Liver (tissue), 9 donors: ENCODE measurements around the gene ATG10. TPM values are rescaled to one million over a fixed set of nuclear protein-coding genes. Genes with fewer than 3 reads are reported as not detected.

Experiments used
- DNase-seq: peaks from one replicate; pipeline ENCODE4 v3.0.0-alpha.2; 2017; ENCODE audit warnings: low spot score
- H3K27ac ChIP-seq, 2 donors: one replicate each; pipeline ENCODE4 v1.7.0; 2013; ENCODE audit warnings: inconsistent platforms in 2 of 2, low read length in 2 of 2, control low read depth in 1 of 2, low read depth in 1 of 2, mild to moderate bottlenecking in 1 of 2
- H3K27me3 ChIP-seq, 4 donors: one replicate each; pipeline versions ENCODE4 v1.6.1 to v1.7.0; 2013; ENCODE audit warnings: low read length in 3 of 4, inconsistent platforms in 1 of 4, mild to moderate bottlenecking in 1 of 4, moderate library complexity in 1 of 4; ENCODE audit not compliant: control insufficient read depth in 4 of 4, insufficient read depth in 4 of 4
- H3K36me3 ChIP-seq, 4 donors: one replicate each; pipeline versions ENCODE4 v1.6.1 to v1.7.0; 2013; ENCODE audit warnings: low read length in 3 of 4, mild to moderate bottlenecking in 3 of 4, low read depth in 1 of 4, moderate library complexity in 1 of 4; ENCODE audit not compliant: control insufficient read depth in 4 of 4, insufficient read depth in 3 of 4
- H3K4me1 ChIP-seq, 4 donors: one replicate each; pipeline versions ENCODE4 v1.6.1 to v1.7.0; 2013; ENCODE audit warnings: low read length in 3 of 4, mild to moderate bottlenecking in 3 of 4, moderate library complexity in 1 of 4; ENCODE audit not compliant: control insufficient read depth in 4 of 4, insufficient read depth in 4 of 4
- H3K4me3 ChIP-seq, 3 donors: one replicate each; pipeline versions ENCODE4 v1.6.1 to v1.7.0; 2013; ENCODE audit warnings: low read length in 3 of 3, control low read depth in 1 of 3, low read depth in 1 of 3, mild to moderate bottlenecking in 1 of 3
- H3K9ac ChIP-seq, 2 donors: one replicate each; pipeline ENCODE4 v1.7.0; 2013; ENCODE audit warnings: low read length in 2 of 2, mild to moderate bottlenecking in 2 of 2, moderate library complexity in 2 of 2, control low read depth in 1 of 2, low read depth in 1 of 2
- H3K9me3 ChIP-seq, 4 donors: one replicate each; pipeline versions ENCODE4 v1.6.1 to v1.7.0; 2013; ENCODE audit warnings: low read length in 3 of 4; ENCODE audit not compliant: control insufficient read depth in 4 of 4
- EGR1 ChIP-seq, 2 donors: IDR thresholded peaks; 2 replicates each; pipeline ENCODE4 v1.6.1; 2016 to 2018; ENCODE audit warnings: antibody characterized with exemption in 2 of 2, low read depth in 2 of 2
- FOXA2 ChIP-seq: IDR thresholded peaks from 2 replicates; pipeline ENCODE4 v1.6.1; 2016; ENCODE audit warnings: antibody characterized with exemption
- GABPA ChIP-seq, 2 donors: IDR thresholded peaks in 1 of 2; conservative IDR thresholded peaks in 1 of 2; 2 replicates each; pipeline ENCODE4 v1.6.1; 2016; ENCODE audit warnings: antibody characterized with exemption in 2 of 2, mild to moderate bottlenecking in 1 of 2, moderate library complexity in 1 of 2
- HNF4A ChIP-seq, 2 donors: conservative IDR thresholded peaks; 2 replicates each; pipeline ENCODE4 v1.6.1; 2016; ENCODE audit warnings: antibody characterized with exemption in 2 of 2, mild to moderate bottlenecking in 2 of 2
- RAD21 ChIP-seq, 2 donors: IDR thresholded peaks; 2 replicates each; pipeline ENCODE4 v1.6.1; 2016; ENCODE audit warnings: antibody characterized with exemption in 2 of 2, mild to moderate bottlenecking in 2 of 2
- RXRA ChIP-seq, 2 donors: IDR thresholded peaks; 2 replicates each; pipeline ENCODE4 v1.6.1; 2017 to 2018; ENCODE audit warnings: antibody characterized with exemption in 2 of 2, mild to moderate bottlenecking in 1 of 2
- TAF1 ChIP-seq: conservative IDR thresholded peaks from 2 replicates; pipeline ENCODE4 v1.6.1; 2016; ENCODE audit warnings: antibody characterized with exemption, mild to moderate bottlenecking
- YY1 ChIP-seq: IDR thresholded peaks from 2 replicates; pipeline ENCODE4 v1.6.1; 2016; ENCODE audit warnings: antibody characterized with exemption, mild to moderate bottlenecking
- WGBS: extraction: QIAGEN DNeasy Blood & Tissue Kit; methylation state at CpG from one replicate; pipeline ENCODE4 v1.1.7; 2013; 5-methylcytosine and 5-hydroxymethylcytosine counted together
- polyA plus RNA-seq, 2 donors: library from polyadenylated mRNA; stranded (reverse) in 1 of 2; unstranded in 1 of 2; fragments of 200-250 nt in 1 of 2; fragments of >200 nt in 1 of 2; fragmentation: Nextera tagmentation in 1 of 2; extraction: Ambion mirVana in 1 of 2; gene quantifications; one replicate each; pipeline versions ENCODE4 v1.2.1 to v1.2.3, GENCODE V29; 2013 to 2015
- total RNA-seq, 2 donors: library from RNA; depleted of rRNA; stranded (reverse); fragments of >200 nt; gene quantifications; one replicate each; pipeline ENCODE4 v1.2.3, GENCODE V29; 2014
- TF ChIP-seq, protein P1 (sequence below): IDR thresholded peaks from 2 replicates; pipeline ENCODE4 v1.6.1; 2016; ENCODE audit warnings: antibody characterized with exemption
- TF ChIP-seq, protein P2 (sequence below): IDR thresholded peaks from 2 replicates; pipeline ENCODE4 v1.6.1; 2016; ENCODE audit warnings: antibody characterized with exemption, mild to moderate bottlenecking
- TF ChIP-seq, protein P3 (sequence below): IDR thresholded peaks from 2 replicates; pipeline ENCODE4 v1.6.1; 2016; ENCODE audit warnings: antibody characterized with exemption
- TF ChIP-seq, protein P4 (sequence below): fragments of 150-350 bp; IDR thresholded peaks from 2 replicates; pipeline ENCODE4 v1.5.1; 2017; ENCODE audit warnings: improper control_type of control experiment, low read depth, low read length; ENCODE audit not compliant: missing input control
- TF ChIP-seq, protein P5 (sequence below): IDR thresholded peaks from 2 replicates; pipeline ENCODE4 v1.6.1; 2016; ENCODE audit warnings: antibody characterized with exemption
- donor health status: healthy.
- donor health status: healthy.
- donor health status: healthy.
- donor health status: healthy.
- donor health status: healthy.

The ATG10 gene
- total and polyA plus RNA-seq, 4 donors = 3.1 to 7.8 (median 7.4) TPM

DNA sequence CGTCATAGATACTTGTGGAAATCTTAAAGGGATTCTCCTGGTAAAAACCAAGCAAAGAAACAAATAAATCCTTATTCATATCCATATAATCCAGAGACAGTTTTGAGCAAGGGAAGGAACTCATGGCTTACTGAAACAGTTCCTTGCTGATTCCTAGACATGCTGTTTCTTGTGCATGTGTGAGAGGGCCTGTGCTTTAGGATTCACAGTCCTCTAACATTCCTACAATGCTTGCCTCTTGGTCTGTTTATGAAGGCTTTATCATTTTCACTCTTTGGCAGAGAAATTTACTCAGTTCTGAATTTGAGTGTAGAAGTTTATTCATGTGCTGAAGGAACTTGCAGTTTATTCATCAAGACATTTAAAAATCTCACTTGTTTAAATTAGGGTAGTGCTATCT is 183.0 kb downstream of the ATG10 start:
- Histone ChIP-seq H3K4me1 (peaks cover 0 to 1% (median 0%) of the 10 kb centered on the region in 4 donors), H3K9ac (no peak overlapping the region), H3K27me3 (no peaks in the 10 kb centered on the region), H3K27ac (no peak overlapping the region), H3K9me3 (no peaks in the 10 kb centered on the region), H3K36me3 (no peaks in the 10 kb centered on the region), H3K4me3 (no peak overlapping the region)
- TF ChIP-seq, protein P1, sequence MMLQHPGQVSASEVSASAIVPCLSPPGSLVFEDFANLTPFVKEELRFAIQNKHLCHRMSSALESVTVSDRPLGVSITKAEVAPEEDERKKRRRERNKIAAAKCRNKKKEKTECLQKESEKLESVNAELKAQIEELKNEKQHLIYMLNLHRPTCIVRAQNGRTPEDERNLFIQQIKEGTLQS = no peak
- TF ChIP-seq RAD21 (IDR thresholded peaks at IDR 0.05) = peak in 1 of 2 donors; percentile 5
- WGBS = 95% methylated on average over 1 of the region's 1 CpG
- no peak for DNase-seq

DNA sequence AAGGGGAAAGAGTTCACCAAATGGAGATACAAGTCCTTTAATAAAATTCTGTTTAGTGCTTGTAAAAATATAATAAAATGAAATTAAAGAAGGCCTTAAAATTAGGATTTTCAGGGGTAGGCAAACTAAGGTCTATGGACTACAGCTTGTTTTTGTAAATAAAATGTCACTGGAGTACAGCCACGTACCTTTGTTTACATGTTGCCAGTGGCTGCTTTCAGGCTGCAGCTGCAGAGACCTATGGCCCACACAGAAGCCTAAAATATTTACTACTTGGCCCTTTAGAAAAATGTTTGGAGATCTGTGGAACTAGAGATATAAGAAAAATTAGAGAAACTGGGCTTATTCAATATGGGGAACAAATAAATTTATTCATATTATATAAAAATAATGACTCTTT is 183.5 kb downstream of the ATG10 start:
- Histone ChIP-seq H3K9me3 (no peaks in the 10 kb centered on the region), H3K4me3 (no peak overlapping the region), H3K4me1 (peaks cover 0 to 1% (median 0%) of the 10 kb centered on the region in 4 donors), H3K27me3 (no peaks in the 10 kb centered on the region), H3K36me3 (no peaks in the 10 kb centered on the region), H3K27ac (no peak overlapping the region), H3K9ac (no peak overlapping the region)
- TF ChIP-seq FOXA2 = peak; percentile 25
- TF ChIP-seq, protein P2, sequence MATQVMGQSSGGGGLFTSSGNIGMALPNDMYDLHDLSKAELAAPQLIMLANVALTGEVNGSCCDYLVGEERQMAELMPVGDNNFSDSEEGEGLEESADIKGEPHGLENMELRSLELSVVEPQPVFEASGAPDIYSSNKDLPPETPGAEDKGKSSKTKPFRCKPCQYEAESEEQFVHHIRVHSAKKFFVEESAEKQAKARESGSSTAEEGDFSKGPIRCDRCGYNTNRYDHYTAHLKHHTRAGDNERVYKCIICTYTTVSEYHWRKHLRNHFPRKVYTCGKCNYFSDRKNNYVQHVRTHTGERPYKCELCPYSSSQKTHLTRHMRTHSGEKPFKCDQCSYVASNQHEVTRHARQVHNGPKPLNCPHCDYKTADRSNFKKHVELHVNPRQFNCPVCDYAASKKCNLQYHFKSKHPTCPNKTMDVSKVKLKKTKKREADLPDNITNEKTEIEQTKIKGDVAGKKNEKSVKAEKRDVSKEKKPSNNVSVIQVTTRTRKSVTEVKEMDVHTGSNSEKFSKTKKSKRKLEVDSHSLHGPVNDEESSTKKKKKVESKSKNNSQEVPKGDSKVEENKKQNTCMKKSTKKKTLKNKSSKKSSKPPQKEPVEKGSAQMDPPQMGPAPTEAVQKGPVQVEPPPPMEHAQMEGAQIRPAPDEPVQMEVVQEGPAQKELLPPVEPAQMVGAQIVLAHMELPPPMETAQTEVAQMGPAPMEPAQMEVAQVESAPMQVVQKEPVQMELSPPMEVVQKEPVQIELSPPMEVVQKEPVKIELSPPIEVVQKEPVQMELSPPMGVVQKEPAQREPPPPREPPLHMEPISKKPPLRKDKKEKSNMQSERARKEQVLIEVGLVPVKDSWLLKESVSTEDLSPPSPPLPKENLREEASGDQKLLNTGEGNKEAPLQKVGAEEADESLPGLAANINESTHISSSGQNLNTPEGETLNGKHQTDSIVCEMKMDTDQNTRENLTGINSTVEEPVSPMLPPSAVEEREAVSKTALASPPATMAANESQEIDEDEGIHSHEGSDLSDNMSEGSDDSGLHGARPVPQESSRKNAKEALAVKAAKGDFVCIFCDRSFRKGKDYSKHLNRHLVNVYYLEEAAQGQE = no peak
- TF ChIP-seq RXRA (IDR thresholded peaks at IDR 0.05) = peak in 1 of 2 donors; percentile 17
- no peak for TF ChIP-seq GABPA (IDR thresholded peaks at IDR 0.05 in 1 of 2, conservative IDR thresholded peaks at IDR 0.05 in 1 of 2)
- TF ChIP-seq, protein P3, sequence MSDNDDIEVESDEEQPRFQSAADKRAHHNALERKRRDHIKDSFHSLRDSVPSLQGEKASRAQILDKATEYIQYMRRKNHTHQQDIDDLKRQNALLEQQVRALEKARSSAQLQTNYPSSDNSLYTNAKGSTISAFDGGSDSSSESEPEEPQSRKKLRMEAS = no peak
- TF ChIP-seq YY1 = no peak
- TF ChIP-seq, protein P4, sequence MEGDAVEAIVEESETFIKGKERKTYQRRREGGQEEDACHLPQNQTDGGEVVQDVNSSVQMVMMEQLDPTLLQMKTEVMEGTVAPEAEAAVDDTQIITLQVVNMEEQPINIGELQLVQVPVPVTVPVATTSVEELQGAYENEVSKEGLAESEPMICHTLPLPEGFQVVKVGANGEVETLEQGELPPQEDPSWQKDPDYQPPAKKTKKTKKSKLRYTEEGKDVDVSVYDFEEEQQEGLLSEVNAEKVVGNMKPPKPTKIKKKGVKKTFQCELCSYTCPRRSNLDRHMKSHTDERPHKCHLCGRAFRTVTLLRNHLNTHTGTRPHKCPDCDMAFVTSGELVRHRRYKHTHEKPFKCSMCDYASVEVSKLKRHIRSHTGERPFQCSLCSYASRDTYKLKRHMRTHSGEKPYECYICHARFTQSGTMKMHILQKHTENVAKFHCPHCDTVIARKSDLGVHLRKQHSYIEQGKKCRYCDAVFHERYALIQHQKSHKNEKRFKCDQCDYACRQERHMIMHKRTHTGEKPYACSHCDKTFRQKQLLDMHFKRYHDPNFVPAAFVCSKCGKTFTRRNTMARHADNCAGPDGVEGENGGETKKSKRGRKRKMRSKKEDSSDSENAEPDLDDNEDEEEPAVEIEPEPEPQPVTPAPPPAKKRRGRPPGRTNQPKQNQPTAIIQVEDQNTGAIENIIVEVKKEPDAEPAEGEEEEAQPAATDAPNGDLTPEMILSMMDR = no peak
- TF ChIP-seq EGR1 (IDR thresholded peaks at IDR 0.05; ENCODE audit: low read depth in 2 of 2) = no peak
- TF ChIP-seq HNF4A (conservative IDR thresholded peaks at IDR 0.05) = no peak
- no peak for DNase-seq
- WGBS = 38% methylated on average over 1 of the region's 1 CpG

DNA sequence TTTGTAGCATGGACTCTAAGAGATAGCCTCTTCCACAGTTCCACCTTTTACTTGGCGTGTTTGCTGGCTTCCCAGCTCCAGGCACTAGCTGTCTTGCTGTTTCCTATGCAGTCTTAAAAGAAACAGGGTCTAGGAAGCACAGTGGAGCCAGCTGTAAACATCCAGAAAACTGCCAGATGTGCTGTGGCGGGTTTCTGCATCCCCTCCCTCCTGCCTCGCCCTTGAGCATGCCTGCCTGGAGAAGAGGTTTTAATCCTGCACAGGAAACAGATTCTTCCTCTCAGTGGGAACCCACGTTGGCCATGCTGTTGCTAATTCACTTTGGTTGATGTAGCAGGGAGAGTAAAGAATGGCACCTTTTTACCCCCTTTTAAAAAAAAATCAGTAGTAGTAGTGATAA is 185.1 kb downstream of the ATG10 start:
- 86% methylated on average over 4 of the region's 4 CpGs for WGBS
- TF ChIP-seq YY1 = no peak
- TF ChIP-seq, protein P1 = no peak
- TF ChIP-seq RAD21 (IDR thresholded peaks at IDR 0.05) = no peak
- TF ChIP-seq, protein P2 = no peak
- TF ChIP-seq, protein P3 = no peak
- no peak for TF ChIP-seq TAF1
- TF ChIP-seq FOXA2 = no peak
- TF ChIP-seq, protein P5, sequence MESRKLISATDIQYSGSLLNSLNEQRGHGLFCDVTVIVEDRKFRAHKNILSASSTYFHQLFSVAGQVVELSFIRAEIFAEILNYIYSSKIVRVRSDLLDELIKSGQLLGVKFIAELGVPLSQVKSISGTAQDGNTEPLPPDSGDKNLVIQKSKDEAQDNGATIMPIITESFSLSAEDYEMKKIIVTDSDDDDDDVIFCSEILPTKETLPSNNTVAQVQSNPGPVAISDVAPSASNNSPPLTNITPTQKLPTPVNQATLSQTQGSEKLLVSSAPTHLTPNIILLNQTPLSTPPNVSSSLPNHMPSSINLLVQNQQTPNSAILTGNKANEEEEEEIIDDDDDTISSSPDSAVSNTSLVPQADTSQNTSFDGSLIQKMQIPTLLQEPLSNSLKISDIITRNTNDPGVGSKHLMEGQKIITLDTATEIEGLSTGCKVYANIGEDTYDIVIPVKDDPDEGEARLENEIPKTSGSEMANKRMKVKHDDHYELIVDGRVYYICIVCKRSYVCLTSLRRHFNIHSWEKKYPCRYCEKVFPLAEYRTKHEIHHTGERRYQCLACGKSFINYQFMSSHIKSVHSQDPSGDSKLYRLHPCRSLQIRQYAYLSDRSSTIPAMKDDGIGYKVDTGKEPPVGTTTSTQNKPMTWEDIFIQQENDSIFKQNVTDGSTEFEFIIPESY = no peak
- no peak for TF ChIP-seq HNF4A (conservative IDR thresholded peaks at IDR 0.05)
- no peak for TF ChIP-seq RXRA (IDR thresholded peaks at IDR 0.05)
- Histone ChIP-seq H3K9me3 (no peaks in the 10 kb centered on the region), H3K9ac (no peak overlapping the region), H3K36me3 (no peaks in the 10 kb centered on the region), H3K27me3 (no peaks in the 10 kb centered on the region), H3K4me1 (peaks cover 0 to 1% (median 0%) of the 10 kb centered on the region in 4 donors), H3K27ac (no peak overlapping the region), H3K4me3 (no peak overlapping the region)
- DNase-seq = no peak
